ENCODE results near the gene SLC2A13. TPM values are rescaled to one million over a fixed set of nuclear protein-coding genes. Genes with fewer than 3 reads are reported as not detected.
A peak's percentile ranks its signal among the peaks of the same experiment; 100 is the strongest.

SLC2A13 gene
- total and polyA plus RNA-seq, 8 donors: 0.93 to 87.5 (median 4.0) TPM

DNA sequence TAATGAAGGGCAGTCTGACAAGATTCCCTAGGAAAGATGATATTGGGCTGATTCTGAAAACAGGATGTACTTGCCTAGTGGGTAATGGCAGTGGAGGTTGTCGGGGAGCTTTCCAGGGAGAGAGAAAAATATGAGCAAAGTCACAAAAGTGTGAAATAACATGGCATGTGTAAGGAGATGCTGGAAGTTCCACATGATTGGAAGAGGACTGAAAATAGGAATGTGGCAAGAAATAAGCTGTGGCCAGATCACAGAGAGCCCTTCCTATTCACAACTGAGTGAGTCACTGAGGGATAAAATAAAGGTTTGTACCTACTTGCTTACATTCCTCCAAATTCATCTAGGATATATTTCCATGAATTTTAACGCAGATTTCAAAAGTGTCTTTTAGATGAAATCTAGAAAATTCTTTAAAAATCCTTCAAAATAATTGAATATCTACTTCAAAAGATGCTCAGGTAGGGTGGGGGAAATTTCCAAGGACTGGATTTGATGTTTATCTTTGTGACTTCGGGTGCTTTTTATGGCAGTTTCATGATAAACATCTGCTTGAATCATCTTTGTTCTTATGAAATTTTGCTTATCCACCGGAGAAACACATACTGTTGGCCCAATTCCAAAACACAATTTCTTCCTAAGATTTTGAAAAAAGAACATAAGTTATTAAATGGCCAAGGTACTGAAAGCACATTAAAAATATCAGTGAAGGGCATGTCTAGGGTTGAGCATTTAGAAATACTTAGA lies 36.3 kb upstream of the SLC2A13 start:
- no peak for DNase-seq
- TF ChIP-seq POLR2A (IDR thresholded peaks at IDR 0.05) (no peak), EP300 (IDR thresholded peaks at IDR 0.05) (no peak), POLR2AphosphoS5 (IDR thresholded peaks at IDR 0.05) (no peak)
- TF ChIP-seq, protein P1, sequence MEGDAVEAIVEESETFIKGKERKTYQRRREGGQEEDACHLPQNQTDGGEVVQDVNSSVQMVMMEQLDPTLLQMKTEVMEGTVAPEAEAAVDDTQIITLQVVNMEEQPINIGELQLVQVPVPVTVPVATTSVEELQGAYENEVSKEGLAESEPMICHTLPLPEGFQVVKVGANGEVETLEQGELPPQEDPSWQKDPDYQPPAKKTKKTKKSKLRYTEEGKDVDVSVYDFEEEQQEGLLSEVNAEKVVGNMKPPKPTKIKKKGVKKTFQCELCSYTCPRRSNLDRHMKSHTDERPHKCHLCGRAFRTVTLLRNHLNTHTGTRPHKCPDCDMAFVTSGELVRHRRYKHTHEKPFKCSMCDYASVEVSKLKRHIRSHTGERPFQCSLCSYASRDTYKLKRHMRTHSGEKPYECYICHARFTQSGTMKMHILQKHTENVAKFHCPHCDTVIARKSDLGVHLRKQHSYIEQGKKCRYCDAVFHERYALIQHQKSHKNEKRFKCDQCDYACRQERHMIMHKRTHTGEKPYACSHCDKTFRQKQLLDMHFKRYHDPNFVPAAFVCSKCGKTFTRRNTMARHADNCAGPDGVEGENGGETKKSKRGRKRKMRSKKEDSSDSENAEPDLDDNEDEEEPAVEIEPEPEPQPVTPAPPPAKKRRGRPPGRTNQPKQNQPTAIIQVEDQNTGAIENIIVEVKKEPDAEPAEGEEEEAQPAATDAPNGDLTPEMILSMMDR (IDR thresholded peaks at IDR 0.05): no peak
- Histone ChIP-seq H3K36me3 (no peaks in the 10 kb centered on the region), H3K9me3 (no peaks in the 10 kb centered on the region), H3K4me1 (no peaks in the 10 kb centered on the region), H3K27me3 (no peaks in the 10 kb centered on the region), H3K27ac (no peak overlapping the region), H3K4me3 (no peak overlapping the region)
- intact Hi-C loops (cut with DNase I; ENCODE audit: low total_unique reads): no loop called here
- 60 to 75% (median 68%) methylated on average over 4 of the region's 4 CpGs for WGBS, 5 donors

DNA sequence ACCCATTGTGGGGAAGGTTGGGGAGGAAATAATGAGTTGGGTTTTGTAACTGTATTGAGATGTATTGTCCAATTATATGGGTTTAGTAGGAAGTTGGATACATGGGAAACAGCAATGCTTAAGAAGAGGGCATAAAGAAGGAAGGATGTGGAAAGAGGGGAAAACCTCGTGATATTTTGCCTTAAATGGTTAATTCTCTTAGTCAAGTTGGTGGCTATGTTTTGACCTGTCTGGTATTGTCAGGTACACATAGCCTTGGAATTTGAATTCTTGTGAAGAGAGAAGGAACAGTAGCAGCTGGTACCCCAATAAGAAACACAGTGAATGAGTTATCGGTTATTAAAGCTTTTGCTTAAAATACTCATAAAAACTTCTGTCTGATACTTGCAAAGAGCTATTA lies 32.6 kb upstream of the SLC2A13 start:
- DNase-seq: no peak
- H3K27me3 ChIP-seq: no peaks in the 10 kb centered on the region
- intact Hi-C loops (cut with DNase I; ENCODE audit: low total_unique reads): no loop called here
- H3K27ac ChIP-seq: no peak overlapping the region
- H3K9me3 ChIP-seq: no peaks in the 10 kb centered on the region
- TF ChIP-seq POLR2A (IDR thresholded peaks at IDR 0.05) (no peak), EP300 (IDR thresholded peaks at IDR 0.05) (no peak), POLR2AphosphoS5 (IDR thresholded peaks at IDR 0.05) (no peak)
- TF ChIP-seq, protein P1 (IDR thresholded peaks at IDR 0.05): no peak
- no peak overlapping the region for H3K4me3 ChIP-seq
- 79 to 88% (median 80%) methylated on average over 2 of the region's 2 CpGs for WGBS, 5 donors
- no peaks in the 10 kb centered on the region for H3K4me1 ChIP-seq
- H3K36me3 ChIP-seq: no peaks in the 10 kb centered on the region

DNA sequence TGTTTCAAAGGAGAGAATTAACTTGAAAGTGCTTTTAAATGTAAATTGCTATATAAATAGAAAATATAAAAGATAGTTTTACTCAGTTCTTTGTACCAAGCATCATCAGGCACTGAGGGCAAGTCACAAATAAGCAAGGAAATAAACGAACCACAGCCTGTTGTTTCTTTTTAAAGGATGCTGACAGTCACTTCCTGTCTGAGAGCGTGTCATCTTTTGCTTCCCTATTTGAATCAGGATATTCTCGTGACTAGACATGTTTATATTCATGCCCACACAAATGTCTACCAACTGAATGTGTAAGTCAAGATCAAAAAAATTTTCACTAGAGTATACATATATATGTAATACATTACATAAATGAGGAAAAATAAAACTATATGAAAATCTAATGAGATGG lies 31.4 kb upstream of the SLC2A13 start:
- no peaks in the 10 kb centered on the region for H3K36me3 ChIP-seq
- H3K4me3 ChIP-seq: no peak overlapping the region
- intact Hi-C loops (cut with DNase I; ENCODE audit: low total_unique reads): no loop called here
- no peak overlapping the region for H3K27ac ChIP-seq
- TF ChIP-seq EP300 (IDR thresholded peaks at IDR 0.05) (no peak), POLR2AphosphoS5 (IDR thresholded peaks at IDR 0.05) (no peak), POLR2A (IDR thresholded peaks at IDR 0.05) (no peak)
- TF ChIP-seq, protein P1 (IDR thresholded peaks at IDR 0.05): no peak
- H3K4me1 ChIP-seq: no peaks in the 10 kb centered on the region
- H3K27me3 ChIP-seq: no peaks in the 10 kb centered on the region
- H3K9me3 ChIP-seq: no peaks in the 10 kb centered on the region
- WGBS, 5 donors: 23 to 61% (median 50%) methylated on average over 3 of the region's 3 CpGs
- DNase-seq: peak in 1 of 2 donors; percentile 15

DNA sequence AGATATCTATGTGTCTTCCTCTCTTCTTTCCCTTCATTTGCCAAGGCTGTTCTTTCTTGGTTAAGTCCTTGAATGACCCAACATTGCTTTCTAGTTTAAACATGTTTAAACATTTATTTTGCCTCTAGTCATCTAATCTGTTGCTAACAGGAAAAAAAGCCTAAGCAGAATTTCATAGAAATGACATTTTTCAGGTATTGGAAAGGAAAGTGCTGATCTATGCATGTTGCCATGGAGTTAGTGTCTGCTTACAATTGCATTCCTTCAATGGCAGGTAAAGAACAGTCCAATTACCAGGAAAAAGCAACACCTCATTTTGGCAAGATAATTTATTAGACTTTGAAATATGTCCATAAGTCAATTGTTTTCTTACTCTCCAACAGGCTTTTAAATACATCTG lies 21.5 kb upstream of the SLC2A13 start:
- H3K4me1 ChIP-seq: no peaks in the 10 kb centered on the region
- no peak overlapping the region for H3K4me3 ChIP-seq
- TF ChIP-seq, protein P1 (IDR thresholded peaks at IDR 0.05): no peak
- TF ChIP-seq POLR2AphosphoS5 (IDR thresholded peaks at IDR 0.05) (no peak), EP300 (IDR thresholded peaks at IDR 0.05) (no peak), POLR2A (IDR thresholded peaks at IDR 0.05) (no peak)
- no peaks in the 10 kb centered on the region for H3K9me3 ChIP-seq
- no peaks in the 10 kb centered on the region for H3K27me3 ChIP-seq
- no peak for DNase-seq
- no peaks in the 10 kb centered on the region for H3K36me3 ChIP-seq
- intact Hi-C loops (cut with DNase I; ENCODE audit: low total_unique reads): no loop called here
- H3K27ac ChIP-seq: no peak overlapping the region
